Measurements from ENCODE around the gene HERC6. TPM values are rescaled to one million over a fixed set of nuclear protein-coding genes. Genes with fewer than 3 reads are reported as not detected.

Gene HERC6
- total RNA-seq, 5 donors from 2014 or later (not counting 1 experiment from before 2014, with no cell fraction given): 13.9 to 25.2 (median 19.7) TPM

GRCh38 chr4:88451205-88451604, 72.6 kb downstream of the HERC6 start:
- H3K36me3 ChIP-seq (ENCODE audit: control insufficient read depth in 2 of 2, extremely low read depth in 1 of 2, insufficient read depth in 1 of 2, low read length in 1 of 2): no peaks in the 10 kb centered on the region
- Mint-ChIP-seq H3K9me3 (no peaks in the 10 kb centered on the region), H3K36me3 (peaks cover 3% of the 10 kb centered on the region), H3K4me3 (no peak overlapping the region), H3K4me1 (peaks cover 0 to 23% (median 15%) of the 10 kb centered on the region in 3 donors), H3K27ac (no peak overlapping the region), H3K27me3 (no peaks in the 10 kb centered on the region)
- peaks cover 0 to 10% of the 10 kb centered on the region in 2 experiments for H3K4me1 ChIP-seq (ENCODE audit: control insufficient read depth in 1 of 2, extremely low read depth in 1 of 2, insufficient read depth in 2 of 2, low read length in 2 of 2)
- 94% methylated on average over 2 of the region's 2 CpGs for WGBS (ENCODE audit: insufficient coverage)
- ChIA-PET CTCF (no interaction called here), POLR2A (no interaction called here)
- H3K4me3 ChIP-seq (ENCODE audit: control insufficient read depth in 1 of 2, extremely low read depth in 1 of 2, low read length in 1 of 2): no peak overlapping the region
- DNase-seq (no peak), ATAC-seq (replicated peaks in 1 of 4) (no peak)
- H3K27ac ChIP-seq (ENCODE audit: low read length): no peak overlapping the region
- H3K27me3 ChIP-seq (replicated peaks in 1 of 2; ENCODE audit: control insufficient read depth in 2 of 2, extremely low read depth in 1 of 2, insufficient read depth in 2 of 2, low read length in 1 of 2): no peaks in the 10 kb centered on the region
- H3K9me3 ChIP-seq: no peaks in the 10 kb centered on the region

- Histone ChIP-seq H3K9me3 (no peaks in the 10 kb centered on the region), H3K27me3 (replicated peaks in 1 of 2; ENCODE audit: control insufficient read depth in 2 of 2, extremely low read depth in 1 of 2, insufficient read depth in 2 of 2, low read length in 1 of 2) (no peaks in the 10 kb centered on the region), H3K4me3 (ENCODE audit: control insufficient read depth in 1 of 2, extremely low read depth in 1 of 2, low read length in 1 of 2) (no peak overlapping the region), H3K4me1 (ENCODE audit: control insufficient read depth in 1 of 2, extremely low read depth in 1 of 2, insufficient read depth in 2 of 2, low read length in 2 of 2) (peaks cover 0 to 16% of the 10 kb centered on the region in 2 experiments), H3K27ac (ENCODE audit: low read length) (no peak overlapping the region), H3K36me3 (ENCODE audit: control insufficient read depth in 2 of 2, extremely low read depth in 1 of 2, insufficient read depth in 1 of 2, low read length in 1 of 2) (no peaks in the 10 kb centered on the region)
- H3K36me3 Mint-ChIP-seq: peaks cover 6% of the 10 kb centered on the region
- 90% methylated on average over 2 of the region's 2 CpGs for WGBS (ENCODE audit: insufficient coverage)
- POLR2A ChIA-PET: no interaction called here
- H3K9me3 Mint-ChIP-seq: no peaks in the 10 kb centered on the region
- H3K4me3 Mint-ChIP-seq: no peak overlapping the region
- CTCF ChIA-PET: no interaction called here
- no peaks in the 10 kb centered on the region for H3K27me3 Mint-ChIP-seq
- no peak overlapping the region for H3K27ac Mint-ChIP-seq
- peaks cover 6 to 31% (median 22%) of the 10 kb centered on the region in 3 donors for H3K4me1 Mint-ChIP-seq
- ATAC-seq (replicated peaks in 1 of 4): no peak
- no peak for DNase-seq
Measured at GRCh38 chr4:88452912-88453311, 74.3 kb downstream of the HERC6 start.

- DNase-seq: peak; percentile 80 to 96 (median 90)
- ChIA-PET POLR2A (interaction anchor here (0.5 to 2.9 kb wide), 7 partner anchors 10 to 241 kb away, joined by 3 to 25 read pairs (median 4); partner anchors contain the start of genes HERC6 (in 1 of the 2), NAP1L5 (in 1 of the 2) and PPM1K (in 1 of the 2)), CTCF (interaction anchor here in 1 of 2 donors (0.7 to 1.5 kb wide), 9 partner anchors 59 to 299 kb away, joined by 3 to 9 read pairs (median 4); partner anchors contain the start of genes HERC6 and PPM1K)
- no peaks in the 10 kb centered on the region for H3K9me3 ChIP-seq
- no peaks in the 10 kb centered on the region for H3K27me3 ChIP-seq (replicated peaks in 1 of 2; ENCODE audit: control insufficient read depth in 2 of 2, extremely low read depth in 1 of 2, insufficient read depth in 2 of 2, low read length in 1 of 2)
- H3K36me3 ChIP-seq (ENCODE audit: control insufficient read depth in 2 of 2, extremely low read depth in 1 of 2, insufficient read depth in 1 of 2, low read length in 1 of 2): no peaks in the 10 kb centered on the region
- Mint-ChIP-seq H3K4me1 (peaks cover 32 to 52% (median 43%) of the 10 kb centered on the region in 3 donors), H3K27ac (peak within 1 kb of the TSS; percentile 100), H3K36me3 (peaks cover 10% of the 10 kb centered on the region), H3K4me3 (peak within 1 kb of the TSS; percentile 85 to 100 (median 100)), H3K27me3 (no peaks in the 10 kb centered on the region), H3K9me3 (no peaks in the 10 kb centered on the region)
- peak within 1 kb of the TSS; percentile 97 to 99 for H3K4me3 ChIP-seq (ENCODE audit: control insufficient read depth in 1 of 2, extremely low read depth in 1 of 2, low read length in 1 of 2)
- peak within 1 kb of the TSS; percentile 79 for H3K27ac ChIP-seq (ENCODE audit: low read length)
- WGBS (ENCODE audit: insufficient coverage): under 1% methylated on average over 57 of the region's 57 CpGs
- peak; percentile 95 to 97 (median 96) for ATAC-seq (replicated peaks in 1 of 4)
- H3K4me1 ChIP-seq (ENCODE audit: control insufficient read depth in 1 of 2, extremely low read depth in 1 of 2, insufficient read depth in 2 of 2, low read length in 2 of 2): peaks cover 0 to 16% of the 10 kb centered on the region in 2 experiments
Measured at GRCh38 chr4:88456670-88457306, 78.1 kb downstream of the HERC6 start, which contains the start of gene HERC5. HERC5 (plus strand) TSS chr4:88457119; CDS start chr4:88457270, 151 bp downstream.

GRCh38 chr4:88457307-88458103, 78.9 kb downstream of the HERC6 start:
- Histone ChIP-seq H3K4me1 (ENCODE audit: control insufficient read depth in 1 of 2, extremely low read depth in 1 of 2, insufficient read depth in 2 of 2, low read length in 2 of 2) (peaks cover 0 to 16% of the 10 kb centered on the region in 2 experiments), H3K36me3 (ENCODE audit: control insufficient read depth in 2 of 2, extremely low read depth in 1 of 2, insufficient read depth in 1 of 2, low read length in 1 of 2) (no peaks in the 10 kb centered on the region), H3K27me3 (replicated peaks in 1 of 2; ENCODE audit: control insufficient read depth in 2 of 2, extremely low read depth in 1 of 2, insufficient read depth in 2 of 2, low read length in 1 of 2) (no peaks in the 10 kb centered on the region), H3K4me3 (ENCODE audit: control insufficient read depth in 1 of 2, extremely low read depth in 1 of 2, low read length in 1 of 2) (peak overlapping the region; percentile 97 to 99), H3K27ac (ENCODE audit: low read length) (no peak overlapping the region), H3K9me3 (no peaks in the 10 kb centered on the region)
- ATAC-seq (replicated peaks in 1 of 4) (peak; percentile 62 to 65 (median 64)), DNase-seq (peak in 19 of 35 experiments; percentile 13 to 58 (median 39))
- ChIA-PET POLR2A (interaction anchor here (0.5 to 2.9 kb wide), 7 partner anchors 11 to 241 kb away, joined by 3 to 25 read pairs (median 4); partner anchors contain the start of genes HERC6 (in 1 of the 2), NAP1L5 (in 1 of the 2) and PPM1K (in 1 of the 2)), CTCF (interaction anchor here in 1 of 2 donors (0.5 to 1.3 kb wide), 7 partner anchors 76 to 608 kb away, joined by 3 to 9 read pairs (median 4); partner anchors contain the start of genes HERC6 and PPM1K)
- Mint-ChIP-seq H3K27ac (peak overlapping the region; percentile 75 to 100), H3K27me3 (no peaks in the 10 kb centered on the region), H3K4me3 (peak overlapping the region; percentile 85 to 100 (median 100)), H3K9me3 (no peaks in the 10 kb centered on the region), H3K36me3 (peaks cover 16% of the 10 kb centered on the region), H3K4me1 (peaks cover 39 to 58% (median 46%) of the 10 kb centered on the region in 3 donors)
- 12% methylated on average over 69 of the region's 75 CpGs for WGBS (ENCODE audit: insufficient coverage)

- Mint-ChIP-seq H3K4me1 (peaks cover 39 to 56% (median 46%) of the 10 kb centered on the region in 3 donors), H3K27me3 (no peaks in the 10 kb centered on the region), H3K4me3 (peak overlapping the region; percentile 85 to 100 (median 100)), H3K9me3 (no peaks in the 10 kb centered on the region), H3K27ac (peak overlapping the region; percentile 75 to 89), H3K36me3 (peaks cover 16% of the 10 kb centered on the region)
- Histone ChIP-seq H3K36me3 (ENCODE audit: control insufficient read depth in 2 of 2, extremely low read depth in 1 of 2, insufficient read depth in 1 of 2, low read length in 1 of 2) (no peaks in the 10 kb centered on the region), H3K27ac (ENCODE audit: low read length) (no peak overlapping the region), H3K27me3 (replicated peaks in 1 of 2; ENCODE audit: control insufficient read depth in 2 of 2, extremely low read depth in 1 of 2, insufficient read depth in 2 of 2, low read length in 1 of 2) (no peaks in the 10 kb centered on the region), H3K4me3 (ENCODE audit: control insufficient read depth in 1 of 2, extremely low read depth in 1 of 2, low read length in 1 of 2) (no peak overlapping the region), H3K4me1 (ENCODE audit: control insufficient read depth in 1 of 2, extremely low read depth in 1 of 2, insufficient read depth in 2 of 2, low read length in 2 of 2) (peaks cover 0 to 16% of the 10 kb centered on the region in 2 experiments), H3K9me3 (no peaks in the 10 kb centered on the region)
- ChIA-PET CTCF (interaction anchor here (0.5 to 1.3 kb wide), 3 partner anchors 160 to 609 kb away, joined by 3 to 5 read pairs (median 4); no protein-coding TSS in a partner anchor), POLR2A (no interaction called here)
- DNase-seq: no peak
- ATAC-seq (replicated peaks in 1 of 4): no peak
- WGBS (ENCODE audit: insufficient coverage): 86% methylated on average over 1 of the region's 7 CpGs
Measured at GRCh38 chr4:88458104-88458740, 79.6 kb downstream of the HERC6 start.

Data from T-cell (primary cell).